ENCODE data around the gene COPE. TPM values are rescaled to one million over a fixed set of nuclear protein-coding genes. Genes with fewer than 3 reads are reported as not detected.

The COPE gene
- total RNA-seq, 4 donors from 2014 or later, result 97.3 to 164 (median 144) TPM

- TF ChIP-seq CTCF (IDR thresholded peaks at IDR 0.05; ENCODE audit: low read depth), result no peak
Measured at GRCh38 chr19:18865973-18866799, 53.0 kb downstream of the COPE start.

GRCh38 chr19:18865106-18865972 is 53.8 kb downstream of the COPE start:
- TF ChIP-seq CTCF (IDR thresholded peaks at IDR 0.05; ENCODE audit: low read depth), result no peak

- no peak for TF ChIP-seq CTCF (IDR thresholded peaks at IDR 0.05; ENCODE audit: low read depth)
Measured at GRCh38 chr19:18863843-18864362, 55.3 kb downstream of the COPE start.

GRCh38 chr19:18862976-18863842 is 56.0 kb downstream of the COPE start:
- no peak for TF ChIP-seq CTCF (IDR thresholded peaks at IDR 0.05; ENCODE audit: low read depth)

- no peak for TF ChIP-seq CTCF (IDR thresholded peaks at IDR 0.05; ENCODE audit: low read depth)
Measured at GRCh38 chr19:18861917-18862316, 57.3 kb downstream of the COPE start.

- no peak for TF ChIP-seq CTCF (IDR thresholded peaks at IDR 0.05; ENCODE audit: low read depth)
Measured at GRCh38 chr19:18861235-18861634, 58.0 kb downstream of the COPE start.

Data from subcutaneous adipose tissue (tissue), 4 donors.